A172 (cell line): ENCODE measurements around the gene LTBP4. TPM values are rescaled to one million over a fixed set of nuclear protein-coding genes. Genes with fewer than 3 reads are reported as not detected.
A peak's percentile ranks its signal among the peaks of the same experiment; 100 is the strongest.
"Not testable (repeated sequence)": the region's sequence is repeated elsewhere in the genome, so short reads cannot be mapped to it uniquely, and the experiment has no call there.

Source experiments
- DNase-seq: peaks from one replicate; pipeline ENCODE4 v3.0.0-alpha.2; 2015; ENCODE audit warnings: low spot score
- total RNA-seq: library from RNA; depleted of rRNA; stranded (reverse); fragments of >200 nt; shearing (Covaris generic); gene quantifications from 2 replicates; pipeline ENCODE4 v1.2.3, GENCODE V29; 2014

Gene LTBP4
- total RNA-seq, 1 experiment from 2014 or later, result 13.9 TPM

DNA sequence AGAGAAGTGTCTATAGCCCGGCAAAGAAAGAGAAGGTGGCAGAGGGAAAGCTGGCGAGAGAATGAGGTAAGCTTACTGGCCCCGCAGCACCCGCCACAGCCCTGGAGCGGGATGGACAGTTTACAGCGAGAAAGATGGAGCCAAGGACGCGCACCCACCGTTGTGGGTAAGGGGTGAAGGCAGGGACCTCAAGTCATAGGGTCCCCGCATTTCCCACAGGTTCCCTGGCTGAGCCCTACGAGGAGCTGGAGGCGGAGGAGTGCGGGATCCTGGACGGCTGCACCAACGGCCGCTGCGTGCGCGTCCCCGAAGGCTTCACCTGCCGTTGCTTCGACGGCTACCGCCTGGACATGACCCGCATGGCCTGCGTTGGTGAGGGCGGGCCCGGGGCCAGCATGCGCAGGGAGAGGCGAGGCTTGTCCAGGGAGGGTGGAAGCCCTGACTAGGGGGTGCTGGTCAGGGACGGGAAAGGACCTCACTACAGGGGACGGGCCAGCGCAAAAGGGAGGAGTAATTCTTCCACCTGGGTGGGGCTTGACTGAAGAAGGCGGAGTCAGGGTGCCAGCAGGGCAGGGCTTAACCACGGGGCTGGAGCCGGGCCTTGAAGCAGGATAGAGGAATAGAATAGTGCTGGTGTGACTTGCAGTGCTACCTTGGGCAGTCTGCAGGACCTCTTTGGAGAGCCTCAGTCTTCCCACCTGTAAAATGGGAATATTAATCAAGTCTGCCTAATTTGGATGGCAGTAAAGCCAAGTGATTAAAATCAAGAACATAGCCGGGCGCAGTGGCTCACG lies 26.5 kb downstream of the LTBP4 start:
- no peak for DNase-seq

GRCh38 chr19:40629346-40629745 lies 28.2 kb downstream of the LTBP4 start:
- DNase-seq, result no peak

- no peak for DNase-seq
Observed at GRCh38 chr19:40630571-40631160, 29.5 kb downstream of the LTBP4 start.

DNA sequence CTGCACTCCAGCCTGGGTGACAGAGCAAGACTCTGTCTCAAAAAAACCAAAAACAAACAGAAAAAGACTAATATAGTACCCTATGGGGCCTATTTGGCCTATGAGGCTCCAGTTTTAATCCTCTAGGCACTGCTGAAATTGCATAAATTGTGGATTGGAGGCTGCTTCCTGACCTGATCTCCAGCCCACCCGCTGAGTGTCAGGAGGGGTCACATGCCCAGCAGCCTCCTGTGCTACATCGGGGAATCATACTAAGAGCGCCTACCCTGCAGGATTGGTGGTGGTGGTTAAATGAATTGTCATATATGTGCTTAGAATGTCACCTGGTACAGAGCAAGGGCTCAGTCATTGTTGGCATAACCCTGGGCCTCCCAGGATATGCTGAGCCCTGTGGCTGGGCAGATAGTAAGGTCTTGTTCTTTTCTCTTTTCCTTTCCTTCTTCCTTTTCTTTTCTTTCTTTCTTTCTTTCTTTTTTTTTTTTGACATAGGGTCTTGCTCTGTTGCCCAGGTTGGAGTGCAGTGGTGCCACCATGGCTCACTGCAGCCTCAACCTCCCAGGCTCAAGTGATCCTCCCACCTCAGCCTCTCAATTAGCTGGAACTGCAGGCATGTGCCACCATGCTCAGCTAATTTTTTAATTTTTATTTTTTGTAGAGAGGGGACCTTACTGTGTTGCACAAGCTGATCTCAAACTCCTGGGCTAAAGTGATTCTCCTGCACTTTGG lies 31.3 kb downstream of the LTBP4 start:
- no peak for DNase-seq

DNA sequence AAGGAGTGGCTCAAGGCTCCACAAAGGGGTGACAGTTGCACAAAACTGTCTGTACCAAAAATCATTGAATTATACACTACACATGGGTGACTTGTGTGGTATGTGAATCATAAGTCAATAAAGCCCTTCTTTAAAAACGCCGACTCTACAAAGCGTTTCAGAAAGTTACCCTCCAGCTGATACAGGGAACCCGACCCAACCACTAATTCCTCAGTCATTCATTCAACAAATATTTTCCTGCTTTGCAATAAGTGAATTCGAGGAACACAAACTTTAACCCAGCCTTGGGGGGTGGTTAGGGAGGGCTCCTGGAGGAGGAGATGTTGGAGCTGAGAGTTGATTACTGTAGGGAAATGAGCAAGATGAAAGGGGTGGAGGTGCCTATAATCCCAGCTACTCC lies 32.0 kb downstream of the LTBP4 start:
- DNase-seq, result no peak

DNA sequence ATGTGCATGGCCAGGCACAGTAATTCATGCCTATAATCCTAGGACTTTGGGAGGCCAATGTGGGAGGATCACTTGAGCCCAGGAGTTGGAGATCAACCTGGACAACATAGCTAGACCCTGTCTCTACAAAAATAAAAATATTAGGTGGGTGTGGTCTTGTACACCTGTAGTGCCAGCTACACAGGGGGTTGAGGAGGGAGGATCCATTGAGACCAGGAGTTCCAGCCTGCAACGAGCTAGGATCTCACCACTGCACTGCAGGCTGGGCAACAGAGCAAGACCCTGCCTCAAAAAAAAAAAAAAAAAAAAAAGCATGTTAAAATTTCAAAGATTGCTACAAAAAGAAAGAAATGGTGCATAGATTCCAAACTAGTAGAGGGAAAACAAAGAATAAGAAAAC lies 37.2 kb downstream of the LTBP4 start:
- no peak for DNase-seq

- no peak for DNase-seq
Observed at GRCh38 chr19:40639638-40639982, 38.4 kb downstream of the LTBP4 start.

DNA sequence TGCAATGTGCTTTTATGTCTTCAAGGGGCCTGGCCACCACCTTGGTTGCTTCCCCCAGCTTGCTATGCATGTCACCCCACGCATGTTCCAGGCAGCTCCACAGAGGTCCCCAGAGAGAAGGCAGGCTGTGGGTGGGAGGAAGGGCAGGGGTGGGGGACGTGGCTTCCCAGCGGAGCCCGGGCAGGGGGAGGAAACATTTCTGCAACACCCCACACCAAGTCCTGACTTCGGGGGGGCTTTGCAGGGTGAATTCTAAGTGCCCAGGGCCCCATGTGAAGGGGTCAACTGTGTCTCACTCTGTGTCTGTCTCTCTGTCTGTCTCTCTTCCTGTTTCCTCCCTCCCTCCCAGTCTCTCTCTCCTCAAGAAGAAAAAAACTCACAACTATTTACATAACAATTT lies 39.6 kb downstream of the LTBP4 start:
- DNase-seq, result no peak

DNA sequence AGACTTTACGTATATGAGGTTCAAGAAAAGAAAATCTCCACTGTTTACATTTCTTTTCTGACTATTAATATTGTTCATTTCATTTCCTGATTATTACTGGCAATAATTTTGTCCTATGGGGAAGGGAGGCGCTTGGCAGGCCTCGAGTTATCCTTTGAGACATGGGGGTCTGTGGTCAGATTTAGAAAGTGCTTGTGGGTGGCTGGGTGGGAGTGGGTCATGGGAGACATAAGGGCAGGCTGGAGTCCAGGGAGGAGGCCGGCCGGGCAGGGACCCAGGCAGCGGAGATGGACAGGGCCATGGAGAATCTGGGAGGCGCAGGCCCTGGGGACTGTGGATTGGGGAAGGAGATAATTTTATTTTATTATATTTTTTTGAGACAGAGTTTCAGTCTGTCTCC lies 40.1 kb downstream of the LTBP4 start:
- no peak for DNase-seq

GRCh38 chr19:40642051-40642706 lies 41.0 kb downstream of the LTBP4 start:
- DNase-seq, result no peak

DNA sequence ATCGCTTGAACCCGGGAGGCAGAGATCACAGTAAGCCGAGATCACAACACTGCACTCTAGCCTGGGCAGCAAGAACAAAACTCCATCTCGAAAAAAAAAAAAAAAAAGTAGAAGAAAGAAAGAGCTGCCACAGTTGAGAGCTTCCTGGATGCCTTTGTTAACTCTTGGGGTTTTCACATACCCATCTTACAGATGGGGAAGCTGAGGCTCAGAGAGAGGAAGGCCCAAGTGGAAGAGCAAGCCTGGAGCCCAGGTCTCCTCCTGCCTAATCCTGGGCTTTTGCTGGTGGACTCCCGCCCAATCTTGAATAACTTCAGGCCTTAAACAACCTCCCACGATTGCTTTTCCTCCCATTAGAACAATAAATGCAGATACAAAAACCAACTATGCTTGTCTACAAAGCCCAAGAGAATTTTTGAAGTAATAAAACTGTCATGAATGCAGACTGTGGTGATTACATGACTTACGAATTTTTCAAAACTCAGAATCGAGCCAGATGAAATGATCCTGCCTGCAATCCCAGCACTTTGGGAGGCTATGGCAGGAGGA lies 41.7 kb downstream of the LTBP4 start:
- DNase-seq, result no peak

DNA sequence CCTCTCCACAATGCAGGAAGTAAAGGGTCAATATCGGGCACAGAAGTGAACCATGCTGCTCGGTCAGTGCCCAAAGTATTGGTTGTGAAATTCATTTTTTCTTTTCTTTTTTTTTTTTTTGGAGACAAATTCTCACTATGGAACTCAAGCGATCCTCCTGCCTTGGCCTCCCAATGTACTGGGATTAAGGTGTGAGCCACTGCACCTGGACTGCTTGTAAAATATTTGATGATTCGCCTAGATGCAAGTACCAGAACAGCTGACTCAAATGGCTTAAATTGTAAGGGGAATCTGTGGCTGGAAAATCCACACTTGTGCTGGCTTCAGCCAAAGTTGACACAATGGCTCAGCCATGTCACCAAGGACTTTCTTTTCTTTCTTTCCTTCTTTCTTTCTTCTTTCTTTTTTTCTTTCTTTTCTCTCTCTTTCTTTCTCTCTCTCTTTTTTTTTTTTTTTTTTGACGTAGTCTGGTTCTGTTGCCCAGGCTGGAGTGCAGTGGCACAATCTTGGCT lies 45.6 kb downstream of the LTBP4 start:
- DNase-seq, result no peak

DNA sequence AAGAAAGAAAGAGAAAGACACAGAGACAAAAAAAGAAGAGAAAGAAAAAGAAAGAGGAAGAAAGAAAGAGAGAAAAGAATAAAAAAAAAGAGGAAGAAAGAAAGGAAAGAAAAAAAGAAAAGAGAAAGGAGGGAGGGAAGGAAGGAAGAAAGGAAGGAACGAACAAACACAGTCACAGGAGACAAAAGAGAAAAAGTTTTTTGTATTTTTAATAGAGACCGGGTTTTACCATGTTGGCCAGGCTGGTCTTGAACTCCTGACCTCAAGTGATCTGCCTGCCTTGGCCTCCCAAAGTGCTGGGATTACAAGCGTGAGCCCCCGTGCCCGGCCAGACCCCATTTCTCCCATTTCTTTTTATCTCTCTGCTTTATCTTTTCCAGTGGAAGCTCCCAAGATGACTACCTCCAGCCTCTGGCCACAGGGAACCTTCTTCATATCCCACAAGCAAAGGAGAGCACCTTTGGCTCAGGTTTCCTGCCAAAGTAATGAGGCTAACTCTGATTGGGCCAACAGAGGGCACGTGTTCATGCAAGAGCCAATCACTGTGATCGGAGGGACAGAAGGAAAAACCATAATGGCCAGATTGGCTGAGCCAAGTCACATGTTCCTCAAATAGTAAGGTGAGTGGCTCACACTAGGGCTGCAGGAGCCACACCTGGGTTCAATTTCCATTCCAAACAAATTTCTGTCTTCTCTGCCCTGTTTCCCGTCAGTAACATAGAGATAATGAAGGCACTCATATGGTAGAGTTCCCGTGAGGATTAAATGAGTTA lies 48.9 kb downstream of the LTBP4 start:
- DNase-seq, result not testable (repeated sequence)

GRCh38 chr19:40650749-40651305 lies 49.7 kb downstream of the LTBP4 start:
- peak; percentile 25 for DNase-seq

DNA sequence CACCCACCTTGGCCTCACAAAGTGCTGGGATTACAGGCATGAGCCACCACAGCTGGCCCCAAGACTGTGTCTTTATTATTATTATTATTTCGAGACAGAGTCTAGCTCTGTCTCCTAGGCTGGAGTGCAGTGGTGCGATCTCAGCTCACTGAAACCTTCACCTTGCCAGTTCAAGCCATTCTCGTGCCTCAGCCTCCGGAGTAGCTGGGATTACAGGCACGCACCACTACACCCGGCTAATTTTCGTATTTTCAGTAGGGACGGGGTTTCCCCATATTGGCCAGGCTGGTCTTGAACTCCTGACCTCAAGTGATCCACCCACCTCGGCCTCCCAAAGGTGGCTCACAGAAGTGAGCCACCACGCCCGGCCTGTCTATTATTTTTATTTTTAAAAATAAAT lies 51.1 kb downstream of the LTBP4 start:
- not testable (repeated sequence) for DNase-seq

DNA sequence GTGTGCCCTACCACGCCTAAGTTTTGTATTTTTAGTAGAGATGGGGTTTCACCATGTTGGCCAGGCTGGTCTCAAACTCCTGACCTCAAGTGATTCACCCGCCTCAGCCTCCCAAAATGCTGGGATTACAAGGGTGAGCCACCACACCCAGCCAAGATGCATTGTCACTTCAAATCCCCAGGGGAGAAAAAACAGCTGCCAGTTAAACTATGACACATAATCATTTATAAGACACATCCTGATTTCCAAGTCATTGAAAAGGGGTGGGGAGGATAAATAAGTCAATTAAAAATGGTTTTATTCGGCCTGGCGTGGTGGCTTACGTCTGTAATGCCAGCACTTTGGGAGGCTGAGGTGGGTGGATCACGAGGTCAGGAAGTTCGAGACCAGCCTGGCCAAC lies 54.5 kb downstream of the LTBP4 start:
- DNase-seq, result not testable (repeated sequence)

DNA sequence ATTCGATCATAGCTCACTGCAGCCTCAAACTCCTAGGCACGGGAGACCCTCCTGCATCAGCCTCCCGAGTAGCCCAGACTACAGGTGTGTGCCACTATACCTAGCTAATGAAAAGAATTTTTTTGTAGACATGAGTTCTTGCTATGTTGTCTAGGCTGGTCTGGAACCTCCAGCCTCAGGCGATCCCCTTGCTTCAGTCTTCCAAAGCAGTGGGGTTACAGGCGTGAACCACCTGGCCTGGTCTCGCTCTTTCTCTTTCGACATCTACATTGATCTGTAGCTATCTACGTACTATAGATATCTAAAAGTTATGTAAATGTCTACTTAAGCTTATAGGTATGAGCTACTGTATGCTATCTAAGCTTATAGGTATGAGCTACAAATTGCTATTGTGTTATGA lies 56.9 kb downstream of the LTBP4 start:
- DNase-seq, result no peak

DNA sequence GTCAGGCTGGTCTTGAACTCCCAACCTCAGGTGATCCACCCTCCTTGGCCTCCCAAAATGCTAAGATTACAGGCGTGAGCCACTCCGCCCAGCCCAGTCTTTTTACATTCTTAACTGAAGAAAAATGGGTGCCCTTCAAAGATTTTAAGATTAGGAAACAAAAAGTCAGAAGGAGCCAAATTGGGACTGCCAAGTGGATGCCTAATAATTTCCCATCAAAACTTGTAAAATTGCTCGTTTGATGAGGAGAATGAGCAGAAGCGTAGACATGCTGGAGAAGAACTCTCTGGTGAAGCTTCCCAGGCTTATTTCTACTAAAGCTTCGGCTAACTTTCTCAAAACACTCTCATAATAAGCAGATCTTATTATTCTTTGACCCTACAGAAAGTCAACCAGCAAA lies 57.9 kb downstream of the LTBP4 start:
- no peak for DNase-seq

GRCh38 chr19:40659566-40659965 lies 58.4 kb downstream of the LTBP4 start:
- DNase-seq, result no peak

GRCh38 chr19:40661616-40662015 lies 60.4 kb downstream of the LTBP4 start:
- no peak for DNase-seq
